HT-29 (cell line): ENCODE measurements around the gene POU2AF1. TPM values are rescaled to one million over a fixed set of nuclear protein-coding genes. Genes with fewer than 3 reads are reported as not detected.
"Not testable (repeated sequence)": the region's sequence is repeated elsewhere in the genome, so short reads cannot be mapped to it uniquely, and the experiment has no call there.

ENCODE experiments used
- DNase-seq: peaks from one replicate; pipeline ENCODE4 v3.0.0-alpha.2; 2015; ENCODE audit warnings: low spot score
- small RNA-seq: library from RNA; depleted of rRNA; stranded (forward); fragments of <200 nt; gene quantifications from one replicate; pipeline ENCODE3, GENCODE V24; 2014
- total RNA-seq: library from RNA; depleted of rRNA; stranded (reverse); fragments of >200 nt; shearing (Covaris generic); gene quantifications from 2 replicates; pipeline ENCODE4 v1.2.3, GENCODE V29; 2014; rRNA removed

Gene POU2AF1
- total RNA-seq, 1 experiment from 2014 or later = 4.0 TPM

GRCh38 chr11:111320199-111320598 is 58.9 kb downstream of the POU2AF1 start:
- not testable (repeated sequence) for DNase-seq

GRCh38 chr11:111319296-111319695 is 59.8 kb downstream of the POU2AF1 start:
- no peak for DNase-seq

- no peak for DNase-seq
Measured at GRCh38 chr11:111312076-111312475, 67.0 kb downstream of the POU2AF1 start.

GRCh38 chr11:111310723-111311122 is 68.4 kb downstream of the POU2AF1 start:
- peak; percentile 33 for DNase-seq

GRCh38 chr11:111310088-111310487 is 69.0 kb downstream of the POU2AF1 start:
- DNase-seq = peak; percentile 76

GRCh38 chr11:111309215-111309915 is 69.7 kb downstream of the POU2AF1 start:
- DNase-seq = no peak

GRCh38 chr11:111308140-111308539 is 70.9 kb downstream of the POU2AF1 start:
- peak; percentile 93 for DNase-seq

- peak; percentile 57 for DNase-seq
Measured at GRCh38 chr11:111307472-111308108, 71.5 kb downstream of the POU2AF1 start.

- no peak for DNase-seq
Measured at GRCh38 chr11:111306321-111306720, 72.8 kb downstream of the POU2AF1 start.

GRCh38 chr11:111305876-111306275 is 73.2 kb downstream of the POU2AF1 start:
- DNase-seq = no peak

GRCh38 chr11:111305162-111305802 is 73.8 kb downstream of the POU2AF1 start:
- no peak for DNase-seq

GRCh38 chr11:111303461-111303860 is 75.6 kb downstream of the POU2AF1 start:
- peak; percentile 92 for DNase-seq

- DNase-seq = peak; percentile 42
Measured at GRCh38 chr11:111302298-111302697, 76.8 kb downstream of the POU2AF1 start.

Small RNAs within 50 kb of the gene (small RNA-seq; reads per million reads assigned to genes)
- not detected for gene MIR4491
- gene RNU2-60P = 1.2 reads per million, percentile 45 among the genes with 10 or more reads in this experiment

Other genes starting within 250 kb of the POU2AF1 start
- 6.3 and 6.5 TPM in 2 replicates for gene POU2AF2, start 133.6 kb downstream of the POU2AF1 start, total RNA-seq
- 14.5 and 23.0 TPM in 2 replicates for gene POU2AF3, start 80.7 kb downstream of the POU2AF1 start, total RNA-seq
- gene BTG4, start 133.1 kb upstream of the POU2AF1 start, total RNA-seq = not detected in 2 replicates
- not detected in 2 replicates for gene HOATZ, start 135.5 kb upstream of the POU2AF1 start, total RNA-seq
- gene LAYN, start 161.4 kb upstream of the POU2AF1 start, total RNA-seq = not detected in 2 replicates
- gene SIK2, start 223.2 kb upstream of the POU2AF1 start, total RNA-seq = 11.4 and 12.4 TPM in 2 replicates